ENCODE measurements around the gene DGCR2. TPM values are rescaled to one million over a fixed set of nuclear protein-coding genes. Genes with fewer than 3 reads are reported as not detected.
"Not testable (repeated sequence)": the region's sequence is repeated elsewhere in the genome, so short reads cannot be mapped to it uniquely, and the experiment has no call there.

DGCR2 gene
- total RNA-seq, 2 donors from 2014 or later: 43.8 to 89.3 TPM

DNA sequence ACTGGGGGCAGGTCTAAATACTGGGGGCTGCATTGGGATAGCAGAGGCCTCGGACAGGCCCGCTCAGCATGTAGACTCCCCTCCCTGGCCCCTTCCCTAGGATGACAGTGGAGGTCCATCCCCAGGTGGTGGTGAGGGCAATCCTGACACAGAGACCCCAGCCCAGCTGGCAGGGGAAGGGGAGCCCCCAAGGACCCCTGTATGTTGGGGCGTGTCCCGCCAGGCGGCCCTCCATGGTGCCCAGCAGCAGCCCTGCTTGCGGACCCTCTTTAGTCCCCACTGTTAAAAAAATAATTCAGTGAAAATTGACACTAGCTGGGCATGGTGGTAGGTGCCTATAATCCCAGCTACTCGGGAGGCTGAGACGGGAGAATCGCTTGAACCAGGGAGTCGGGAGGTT is 98.3 kb downstream of the DGCR2 start:
- DNase-seq: not testable (repeated sequence)

DNA sequence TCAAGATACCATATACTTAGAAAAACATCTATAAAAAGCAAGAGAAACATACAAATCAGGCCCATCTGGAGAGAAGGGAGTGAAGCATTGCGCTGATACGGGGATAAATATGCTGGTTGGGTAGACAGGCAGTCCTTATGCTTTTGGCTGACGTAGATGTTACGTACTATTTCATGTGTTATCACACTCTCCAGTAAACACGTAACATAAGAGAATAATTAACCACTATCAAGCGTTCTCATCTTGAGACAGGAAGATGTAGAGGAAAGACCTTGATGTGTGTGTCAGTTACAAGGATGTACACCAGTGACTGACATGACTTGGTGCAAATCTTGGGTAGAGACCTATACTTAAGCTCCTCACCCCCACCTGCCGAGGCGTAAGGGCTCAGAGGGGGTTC is 99.5 kb downstream of the DGCR2 start:
- Histone ChIP-seq H3K4me1 (no peaks in the 10 kb centered on the region), H3K9me3 (no peaks in the 10 kb centered on the region), H3K36me3 (replicated peaks in 1 of 2; ENCODE audit: insufficient read depth in 1 of 2, low read depth in 2 of 2) (no peaks in the 10 kb centered on the region), H3K4me3 (no peak overlapping the region), H3K27ac (no peak overlapping the region), H3K27me3 (no peaks in the 10 kb centered on the region)
- 57 to 70% methylated on average over 6 to 8 of the region's 8 CpGs for WGBS, 2 donors
- DNase-seq (no peak), ATAC-seq (no peak)
- intact Hi-C loops (cut with DNase I): no loop called here
- TF ChIP-seq POLR2A (IDR thresholded peaks at IDR 0.05): no peak
- TF ChIP-seq, protein P1, sequence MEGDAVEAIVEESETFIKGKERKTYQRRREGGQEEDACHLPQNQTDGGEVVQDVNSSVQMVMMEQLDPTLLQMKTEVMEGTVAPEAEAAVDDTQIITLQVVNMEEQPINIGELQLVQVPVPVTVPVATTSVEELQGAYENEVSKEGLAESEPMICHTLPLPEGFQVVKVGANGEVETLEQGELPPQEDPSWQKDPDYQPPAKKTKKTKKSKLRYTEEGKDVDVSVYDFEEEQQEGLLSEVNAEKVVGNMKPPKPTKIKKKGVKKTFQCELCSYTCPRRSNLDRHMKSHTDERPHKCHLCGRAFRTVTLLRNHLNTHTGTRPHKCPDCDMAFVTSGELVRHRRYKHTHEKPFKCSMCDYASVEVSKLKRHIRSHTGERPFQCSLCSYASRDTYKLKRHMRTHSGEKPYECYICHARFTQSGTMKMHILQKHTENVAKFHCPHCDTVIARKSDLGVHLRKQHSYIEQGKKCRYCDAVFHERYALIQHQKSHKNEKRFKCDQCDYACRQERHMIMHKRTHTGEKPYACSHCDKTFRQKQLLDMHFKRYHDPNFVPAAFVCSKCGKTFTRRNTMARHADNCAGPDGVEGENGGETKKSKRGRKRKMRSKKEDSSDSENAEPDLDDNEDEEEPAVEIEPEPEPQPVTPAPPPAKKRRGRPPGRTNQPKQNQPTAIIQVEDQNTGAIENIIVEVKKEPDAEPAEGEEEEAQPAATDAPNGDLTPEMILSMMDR (IDR thresholded peaks at IDR 0.05): no peak

More for the DNA sequence above, 98.3 kb downstream of the DGCR2 start:
- intact Hi-C loops (cut with DNase I); H3K36me3 ChIP-seq (replicated peaks in 1 of 2; ENCODE audit: insufficient read depth in 1 of 2, low read depth in 2 of 2); H3K4me3 ChIP-seq; H3K27ac ChIP-seq; H3K4me1 ChIP-seq; ATAC-seq; H3K27me3 ChIP-seq; H3K9me3 ChIP-seq: not testable (repeated sequence)
- 78 to 90% methylated on average over 5 to 7 of the region's 10 CpGs for WGBS, 2 donors

- no peaks in the 10 kb centered on the region for H3K9me3 ChIP-seq
- intact Hi-C loops (cut with DNase I): no loop called here
- DNase-seq: no peak
- H3K27ac ChIP-seq: no peak overlapping the region
- H3K4me3 ChIP-seq: no peak overlapping the region
- no peaks in the 10 kb centered on the region for H3K27me3 ChIP-seq
- ATAC-seq: no peak
- TF ChIP-seq, protein P1 (IDR thresholded peaks at IDR 0.05): no peak
- no peak for TF ChIP-seq POLR2A (IDR thresholded peaks at IDR 0.05)
- H3K4me1 ChIP-seq: no peaks in the 10 kb centered on the region
- 65 to 70% methylated on average over 2 to 7 of the region's 7 CpGs for WGBS, 2 donors
- H3K36me3 ChIP-seq (replicated peaks in 1 of 2; ENCODE audit: insufficient read depth in 1 of 2, low read depth in 2 of 2): no peaks in the 10 kb centered on the region
Measured at GRCh38 chr22:19019679-19020032, 102.6 kb downstream of the DGCR2 start.

DNA sequence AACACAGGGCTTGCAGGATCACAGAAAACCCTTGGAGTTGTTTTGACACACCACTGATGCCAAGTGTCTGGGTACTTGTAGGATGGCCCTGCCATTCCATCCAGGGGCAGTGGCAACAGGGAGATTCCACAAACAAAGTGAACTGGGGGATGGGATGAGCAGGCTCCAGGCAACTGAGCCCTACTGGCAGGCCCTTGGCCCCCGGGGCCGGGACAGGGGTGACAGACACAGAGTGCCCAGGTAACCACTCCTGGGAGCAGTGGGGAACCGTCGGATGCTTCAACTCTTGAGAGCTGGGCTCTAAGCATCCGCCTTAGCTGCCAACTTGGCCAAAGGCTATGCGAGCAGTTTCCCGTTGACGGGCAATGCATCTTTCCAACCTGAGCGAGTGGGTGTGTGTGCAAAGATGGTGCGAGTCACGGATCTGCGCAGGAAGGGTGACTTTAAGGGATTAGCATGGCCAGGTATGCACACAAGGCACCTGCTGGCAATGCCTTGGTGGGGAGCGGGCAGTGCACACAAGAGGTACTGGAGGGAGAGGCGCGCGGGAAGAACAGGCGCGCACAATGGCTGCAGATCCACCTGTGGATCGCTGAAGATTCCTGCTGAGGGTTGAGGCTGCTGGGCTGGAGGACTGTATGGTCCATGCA is 103.1 kb downstream of the DGCR2 start:
- DNase-seq (no peak), ATAC-seq (no peak)
- no peaks in the 10 kb centered on the region for H3K36me3 ChIP-seq (replicated peaks in 1 of 2; ENCODE audit: insufficient read depth in 1 of 2, low read depth in 2 of 2)
- H3K27ac ChIP-seq: no peak overlapping the region
- H3K4me1 ChIP-seq: no peaks in the 10 kb centered on the region
- no peak for TF ChIP-seq POLR2A (IDR thresholded peaks at IDR 0.05)
- TF ChIP-seq, protein P1 (IDR thresholded peaks at IDR 0.05): no peak
- H3K27me3 ChIP-seq: no peaks in the 10 kb centered on the region
- no peak overlapping the region for H3K4me3 ChIP-seq
- WGBS, 2 donors: 92 to 93% methylated on average over 17 to 19 of the region's 19 CpGs
- intact Hi-C loops (cut with DNase I): no loop called here
- H3K9me3 ChIP-seq: no peaks in the 10 kb centered on the region

GRCh38 chr22:19018256-19018655 is 104.0 kb downstream of the DGCR2 start:
- no peaks in the 10 kb centered on the region for H3K4me1 ChIP-seq
- intact Hi-C loops (cut with DNase I): no loop called here
- ATAC-seq (no peak), DNase-seq (no peak)
- H3K27me3 ChIP-seq: no peaks in the 10 kb centered on the region
- H3K36me3 ChIP-seq (replicated peaks in 1 of 2; ENCODE audit: insufficient read depth in 1 of 2, low read depth in 2 of 2): no peaks in the 10 kb centered on the region
- TF ChIP-seq POLR2A (IDR thresholded peaks at IDR 0.05): no peak
- TF ChIP-seq, protein P1 (IDR thresholded peaks at IDR 0.05): no peak
- 91 to 100% methylated on average over 1 to 4 of the region's 4 CpGs for WGBS, 2 donors
- no peaks in the 10 kb centered on the region for H3K9me3 ChIP-seq
- no peak overlapping the region for H3K27ac ChIP-seq
- H3K4me3 ChIP-seq: no peak overlapping the region

Measured in body of pancreas (tissue), 4 donors.